IMR-90 (cell line): Measurements from ENCODE around the gene SEPTIN8. TPM values are rescaled to one million over a fixed set of nuclear protein-coding genes. Genes with fewer than 3 reads are reported as not detected.

Experiments
- ATAC-seq: fragments of 200-7000 bp; cut with Tn5 transposase; 2 replicates; pipeline ENCODE4 v1.9.1; 2020; ENCODE audit warnings: low read depth, mild to moderate bottlenecking, moderate library complexity
- BruUV-seq: library from RNA; stranded (reverse); fragments of 400-500 nt; replicated peaks from 2 replicates; lab custom pipeline; 2021; lab: Mats Ljungman, UMichigan
- CTCF ChIA-PET: fragments of 300-600 bp; formaldehyde crosslinking; extraction: SDS; loops from one replicate; lab custom pipeline; 2021; ENCODE audit warnings: antibody characterized with exemption; lab: Yijun Ruan, JAX
- POLR2A ChIA-PET: fragments of 300-600 bp; sonication (Branson Sonifier 250); formaldehyde crosslinking; loops from one replicate; lab custom pipeline; 2022; ENCODE audit warnings: antibody characterized with exemption; ENCODE audit not compliant: unreplicated experiment; lab: Charles Lee
- DNase-seq: peaks from one replicate; pipeline ENCODE4 v3.0.0; 2013
- H2AFZ ChIP-seq: replicated peaks from 2 replicates; pipeline ENCODE3; 2013; ENCODE audit warnings: low read length, mild to moderate bottlenecking; ENCODE audit not compliant: poor library complexity
- H2AK5ac ChIP-seq: 2 replicates; pipeline ENCODE4 v1.6.1; 2013; ENCODE audit warnings: low read depth, low read length, inconsistent platforms
- H2AK9ac ChIP-seq: replicated peaks from 2 replicates; pipeline ENCODE3; 2013; ENCODE audit warnings: mild to moderate bottlenecking, low read depth, low read length, moderate library complexity; ENCODE audit not compliant: poor library complexity
- H2BK120ac ChIP-seq: 2 replicates; pipeline ENCODE4 v1.6.1; 2013; ENCODE audit warnings: low read depth, low read length, inconsistent platforms
- H2BK15ac ChIP-seq: 3 replicates; pipeline ENCODE4 v1.6.1; 2013; ENCODE audit warnings: low read depth, low read length, inconsistent platforms
- H2BK20ac ChIP-seq: 2 replicates; pipeline ENCODE4 v1.6.1; 2013; ENCODE audit warnings: low read depth, mild to moderate bottlenecking, inconsistent platforms, low read length, moderate library complexity
- H2BK5ac ChIP-seq: 2 replicates; pipeline ENCODE4 v1.6.1; 2013; ENCODE audit warnings: mild to moderate bottlenecking, low read depth, low read length, inconsistent platforms; ENCODE audit not compliant: poor library complexity, severe bottlenecking
- H3K14ac ChIP-seq: replicated peaks from 2 replicates; pipeline ENCODE4 v1.6.1; 2013; ENCODE audit warnings: low read depth, low read length, inconsistent platforms
- H3K18ac ChIP-seq: 2 replicates; pipeline ENCODE4 v1.6.1; 2013; ENCODE audit warnings: low read depth, low read length, control low read depth
- H3K23ac ChIP-seq: 2 replicates; pipeline ENCODE4 v1.6.1; 2013; ENCODE audit warnings: low read depth, low read length, inconsistent platforms
- H3K27ac ChIP-seq: 2 replicates; pipeline ENCODE4 v1.5.1; 2013; ENCODE audit warnings: mild to moderate bottlenecking, control low read depth, low read length; ENCODE audit not compliant: insufficient read depth
- H3K27me3 ChIP-seq: 2 replicates; pipeline ENCODE4 v1.6.1; 2013; ENCODE audit warnings: low read length; ENCODE audit not compliant: control insufficient read depth, insufficient read depth
- H3K36me3 ChIP-seq: 2 replicates; pipeline ENCODE4 v1.6.1; 2013; ENCODE audit warnings: low read length, mixed read lengths; ENCODE audit not compliant: control insufficient read depth, insufficient read depth
- H3K4ac ChIP-seq: 2 replicates; pipeline ENCODE4 v1.6.1; 2013; ENCODE audit warnings: low read depth, low read length, inconsistent platforms
- H3K4me1 ChIP-seq: 2 replicates; pipeline ENCODE4 v1.6.1; 2013; ENCODE audit warnings: low read length, mixed read lengths; ENCODE audit not compliant: control insufficient read depth, insufficient read depth
- H3K4me2 ChIP-seq: 2 replicates; pipeline ENCODE4 v1.6.1; 2013; ENCODE audit warnings: low read depth, mild to moderate bottlenecking, control low read depth, low read length, moderate library complexity
- H3K4me3 ChIP-seq: 2 replicates; pipeline ENCODE4 v1.5.1; 2013; ENCODE audit warnings: low read depth, mild to moderate bottlenecking, control low read depth, low read length, moderate library complexity; ENCODE audit not compliant: insufficient read depth
- H3K56ac ChIP-seq: 2 replicates; pipeline ENCODE4 v1.6.1; 2013; ENCODE audit warnings: low read length, inconsistent platforms; ENCODE audit not compliant: insufficient read depth; ENCODE audit errors: extremely low read depth
- H3K79me1 ChIP-seq, 2 experiments: 2 replicates each; pipeline ENCODE4 v1.6.1; 2013; ENCODE audit warnings: low read length in 2 of 2, inconsistent platforms in 1 of 2, low read depth in 1 of 2
- H3K9ac ChIP-seq: 2 replicates; pipeline ENCODE4 v1.6.1; 2013; ENCODE audit warnings: low read depth, low read length, control low read depth
- H3K9me1 ChIP-seq: 2 replicates; pipeline ENCODE4 v1.6.1; 2013; ENCODE audit warnings: low read length, inconsistent platforms; ENCODE audit not compliant: insufficient read depth
- H3K9me3 ChIP-seq: 2 replicates; pipeline ENCODE4 v1.6.1; 2013; ENCODE audit warnings: low read length; ENCODE audit not compliant: control insufficient read depth, insufficient read depth
- H4K20me1 ChIP-seq: 2 replicates; pipeline ENCODE4 v1.6.1; 2013; ENCODE audit warnings: low read length, inconsistent platforms; ENCODE audit not compliant: insufficient read depth
- H4K5ac ChIP-seq: 2 replicates; pipeline ENCODE4 v1.6.1; 2013; ENCODE audit warnings: mild to moderate bottlenecking, low read depth, low read length, control low read depth
- H4K8ac ChIP-seq, 2 experiments: 2 replicates each; pipeline ENCODE4 v1.6.1; 2013; ENCODE audit warnings: low read depth in 2 of 2, low read length in 2 of 2, control low read depth in 1 of 2, inconsistent platforms in 1 of 2
- H4K91ac ChIP-seq: 2 replicates; pipeline ENCODE4 v1.6.1; 2013; ENCODE audit warnings: low read depth, low read length, inconsistent platforms; ENCODE audit not compliant: insufficient read depth
- BHLHE40 ChIP-seq: fragments of 150-350 bp; IDR thresholded peaks from 2 replicates; pipeline ENCODE4 v1.6.1; 2016; ENCODE audit warnings: mild to moderate bottlenecking, low read depth, low read length
- CEBPB ChIP-seq: IDR thresholded peaks from 2 replicates; pipeline ENCODE4 v1.6.1; 2012; ENCODE audit warnings: low read depth, low read length, improper control_type of control experiment
- CHD1 ChIP-seq: IDR thresholded peaks from 2 replicates; pipeline ENCODE4 v1.6.1; 2012; ENCODE audit warnings: low read depth, low read length, improper control_type of control experiment
- ELK1 ChIP-seq: fragments of 150-350 bp; IDR thresholded peaks from 2 replicates; pipeline ENCODE4 v1.6.1; 2016; ENCODE audit warnings: low read depth, mild to moderate bottlenecking, low read length, moderate library complexity, borderline replicate concordance
- FOS ChIP-seq: fragments of 150-350 bp; IDR thresholded peaks from 2 replicates; pipeline ENCODE4 v1.6.1; 2016; ENCODE audit warnings: low read depth, low read length
- MAFK ChIP-seq: IDR thresholded peaks from 2 replicates; pipeline ENCODE4 v1.6.1; 2012; ENCODE audit warnings: low read depth, low read length, improper control_type of control experiment
- MAZ ChIP-seq: IDR thresholded peaks from 2 replicates; pipeline ENCODE4 v1.6.1; 2012; ENCODE audit warnings: low read depth, mild to moderate bottlenecking, low read length, improper control_type of control experiment, moderate library complexity, borderline replicate concordance
- MXI1 ChIP-seq: IDR thresholded peaks from 2 replicates; pipeline ENCODE4 v1.6.1; 2012; ENCODE audit warnings: low read depth, mild to moderate bottlenecking, low read length, moderate library complexity, borderline replicate concordance
- NFE2L2 ChIP-seq: fragments of 150-350 bp; IDR thresholded peaks from 2 replicates; pipeline ENCODE4 v1.6.1; 2016; ENCODE audit warnings: low read depth, mild to moderate bottlenecking, low read length
- POLR2A ChIP-seq: IDR thresholded peaks from 2 replicates; pipeline ENCODE4 v1.6.1; 2012; ENCODE audit warnings: mild to moderate bottlenecking, low read depth, low read length
- RAD21 ChIP-seq: IDR thresholded peaks from 2 replicates; pipeline ENCODE4 v1.6.1; 2012; ENCODE audit warnings: low read length, improper control_type of control experiment
- RCOR1 ChIP-seq: IDR thresholded peaks from 2 replicates; pipeline ENCODE4 v1.6.1; 2012; ENCODE audit warnings: mild to moderate bottlenecking, low read length, improper control_type of control experiment; ENCODE audit not compliant: insufficient replicate concordance
- RFX5 ChIP-seq: IDR thresholded peaks from 2 replicates; pipeline ENCODE4 v1.8.0; 2012; ENCODE audit warnings: low read depth, mild to moderate bottlenecking, low read length, moderate library complexity
- SMC3 ChIP-seq: fragments of 150-350 bp; IDR thresholded peaks from 2 replicates; pipeline ENCODE4 v1.6.1; 2016; ENCODE audit warnings: low read depth, mild to moderate bottlenecking, antibody characterized with exemption, low read length, moderate library complexity
- WGBS, 2 experiments: methylation state at CpG; one replicate each; pipeline versions ENCODE4 v1.1.5 to v1.1.7; 2013; ENCODE audit warnings: missing lambda C conversion rate in 2 of 2; ENCODE audit not compliant: insufficient read length in 1 of 2; ENCODE audit errors: extremely low coverage in 2 of 2; 5-methylcytosine and 5-hydroxymethylcytosine counted together
- dilution Hi-C: fragments of 300-500 bp; cut with HindIII; formaldehyde crosslinking; loops from one replicate; pipeline ENCODE4 v1.14.3; 2018; ENCODE audit warnings: low sequenced_read_pairs; ENCODE audit not compliant: unreplicated experiment
- in situ Hi-C: fragments of 300-500 bp; cut with MboI; formaldehyde crosslinking; loops from 3 replicates; pipeline ENCODE4 v1.14.3; 2019; ENCODE audit warnings: low sequenced_read_pairs, inconsistent platforms, mixed read lengths
- intact Hi-C: fragments of 100-400 bp; cut with micrococcal nuclease; formaldehyde crosslinking; loops from 2 replicates; pipeline ENCODE4 v1.10.0; 2022
- polyA plus RNA-seq, 3 experiments: library from polyadenylated mRNA; depleted of rRNA; stranded (reverse); fragments of >200 nt; gene quantifications; 2 replicates each; pipeline ENCODE4 v1.2.3, GENCODE V29; 2012; ENCODE audit warnings: low replicate concordance in 1 of 3
- total RNA-seq: library from RNA; depleted of rRNA; stranded (reverse); fragments of >200 nt; gene quantifications from 2 replicates; pipeline ENCODE4 v1.2.3, GENCODE V29; 2012
- TF ChIP-seq, protein P1 (sequence below): fragments of 150-350 bp; IDR thresholded peaks from 2 replicates; pipeline ENCODE4 v1.6.1; 2017; ENCODE audit warnings: mild to moderate bottlenecking, antibody characterized with exemption, low read length, low read depth
- TF ChIP-seq, protein P2 (sequence below): conservative IDR thresholded peaks from 2 replicates; pipeline ENCODE4 v1.5.1; 2012; ENCODE audit warnings: mild to moderate bottlenecking, low read depth, low read length, improper control_type of control experiment

The SEPTIN8 gene
- total and polyA plus RNA-seq, 2 of the 4 experiments (the other 2 are of a cell fraction), result 56.2 to 67.2 TPM

GRCh38 chr5:132824426-132824825 is 47.4 kb upstream of the SEPTIN8 start:
- no peak for DNase-seq
- TF ChIP-seq RAD21, result no peak
- no peak for TF ChIP-seq MAZ
- TF ChIP-seq, protein P1, sequence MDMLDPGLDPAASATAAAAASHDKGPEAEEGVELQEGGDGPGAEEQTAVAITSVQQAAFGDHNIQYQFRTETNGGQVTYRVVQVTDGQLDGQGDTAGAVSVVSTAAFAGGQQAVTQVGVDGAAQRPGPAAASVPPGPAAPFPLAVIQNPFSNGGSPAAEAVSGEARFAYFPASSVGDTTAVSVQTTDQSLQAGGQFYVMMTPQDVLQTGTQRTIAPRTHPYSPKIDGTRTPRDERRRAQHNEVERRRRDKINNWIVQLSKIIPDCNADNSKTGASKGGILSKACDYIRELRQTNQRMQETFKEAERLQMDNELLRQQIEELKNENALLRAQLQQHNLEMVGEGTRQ, result no peak
- TF ChIP-seq NFE2L2, result no peak
- no peak for TF ChIP-seq MAFK
- TF ChIP-seq POLR2A, result no peak
- no peak for TF ChIP-seq CEBPB
- TF ChIP-seq RFX5, result no peak
- no peak for TF ChIP-seq CHD1
- no peak for TF ChIP-seq ELK1
- TF ChIP-seq SMC3, result no peak
- TF ChIP-seq RCOR1, result no peak
- TF ChIP-seq, protein P2, sequence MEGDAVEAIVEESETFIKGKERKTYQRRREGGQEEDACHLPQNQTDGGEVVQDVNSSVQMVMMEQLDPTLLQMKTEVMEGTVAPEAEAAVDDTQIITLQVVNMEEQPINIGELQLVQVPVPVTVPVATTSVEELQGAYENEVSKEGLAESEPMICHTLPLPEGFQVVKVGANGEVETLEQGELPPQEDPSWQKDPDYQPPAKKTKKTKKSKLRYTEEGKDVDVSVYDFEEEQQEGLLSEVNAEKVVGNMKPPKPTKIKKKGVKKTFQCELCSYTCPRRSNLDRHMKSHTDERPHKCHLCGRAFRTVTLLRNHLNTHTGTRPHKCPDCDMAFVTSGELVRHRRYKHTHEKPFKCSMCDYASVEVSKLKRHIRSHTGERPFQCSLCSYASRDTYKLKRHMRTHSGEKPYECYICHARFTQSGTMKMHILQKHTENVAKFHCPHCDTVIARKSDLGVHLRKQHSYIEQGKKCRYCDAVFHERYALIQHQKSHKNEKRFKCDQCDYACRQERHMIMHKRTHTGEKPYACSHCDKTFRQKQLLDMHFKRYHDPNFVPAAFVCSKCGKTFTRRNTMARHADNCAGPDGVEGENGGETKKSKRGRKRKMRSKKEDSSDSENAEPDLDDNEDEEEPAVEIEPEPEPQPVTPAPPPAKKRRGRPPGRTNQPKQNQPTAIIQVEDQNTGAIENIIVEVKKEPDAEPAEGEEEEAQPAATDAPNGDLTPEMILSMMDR, result no peak
- TF ChIP-seq BHLHE40, result no peak
- no peak for TF ChIP-seq MXI1
- TF ChIP-seq FOS, result no peak
- H3K56ac ChIP-seq, result no peak overlapping the region
- in situ Hi-C loops, result no loop called here
- no peak overlapping the region for H3K4me3 ChIP-seq
- H3K4me2 ChIP-seq, result no peak overlapping the region
- ChIA-PET POLR2A (no interaction called here), CTCF (interaction anchor here (1.0 kb wide), 1 partner anchor 53 kb away, joined by 3 read pairs; no protein-coding TSS in a partner anchor)
- ATAC-seq, result no peak
- H3K23ac ChIP-seq, result no peak overlapping the region
- no peak overlapping the region for H4K91ac ChIP-seq
- H3K27ac ChIP-seq, result no peak overlapping the region
- no peaks in the 10 kb centered on the region for H4K20me1 ChIP-seq
- intact Hi-C loops, result loop anchor here (5.0 kb wide), 3 partner anchors 162 to 317 kb away; no protein-coding TSS in a partner anchor
- H2BK5ac ChIP-seq, result no peak overlapping the region
- no peak overlapping the region for H3K4ac ChIP-seq
- H4K5ac ChIP-seq, result no peak overlapping the region
- H2BK120ac ChIP-seq, result no peak overlapping the region
- H3K79me1 ChIP-seq, result peaks cover 10 to 25% of the 10 kb centered on the region in 2 experiments; a peak in 3 of 4 replicates
- no peak overlapping the region for H3K9ac ChIP-seq
- BruUV-seq, result no TSS peak
- H3K4me1 ChIP-seq, result peaks cover 10% of the 10 kb centered on the region; the same call in 1 of the 2 replicates
- dilution Hi-C loops, result no loop called here
- H3K36me3 ChIP-seq, result peaks cover 6% of the 10 kb centered on the region; the same call in 1 of the 2 replicates
- no peak overlapping the region for H2AK5ac ChIP-seq
- no peaks in the 10 kb centered on the region for H3K27me3 ChIP-seq
- H2AFZ ChIP-seq, result no peak overlapping the region
- H3K18ac ChIP-seq, result no peak overlapping the region
- H2BK20ac ChIP-seq, result no peak overlapping the region
- H3K9me3 ChIP-seq, result no peaks in the 10 kb centered on the region
- H3K14ac ChIP-seq, result no peak overlapping the region
- no peak overlapping the region for H4K8ac ChIP-seq
- H2BK15ac ChIP-seq, result no peak overlapping the region
- no peaks in the 10 kb centered on the region for H3K9me1 ChIP-seq
- no CpG with 5 or more reads among the region's 3 CpGs for WGBS, 2 experiments
- no peak overlapping the region for H2AK9ac ChIP-seq
